KG1 (cell line): Measurements from ENCODE around the gene LYZL6.
"Not testable (repeated sequence)": the region's sequence is repeated elsewhere in the genome, so short reads cannot be mapped to it uniquely, and the experiment has no call there.

Experiments
- DNase-seq: peaks from one replicate; lab custom pipeline; 2025; lab: John Stamatoyannopoulos, UW

Gene LYZL6

DNA sequence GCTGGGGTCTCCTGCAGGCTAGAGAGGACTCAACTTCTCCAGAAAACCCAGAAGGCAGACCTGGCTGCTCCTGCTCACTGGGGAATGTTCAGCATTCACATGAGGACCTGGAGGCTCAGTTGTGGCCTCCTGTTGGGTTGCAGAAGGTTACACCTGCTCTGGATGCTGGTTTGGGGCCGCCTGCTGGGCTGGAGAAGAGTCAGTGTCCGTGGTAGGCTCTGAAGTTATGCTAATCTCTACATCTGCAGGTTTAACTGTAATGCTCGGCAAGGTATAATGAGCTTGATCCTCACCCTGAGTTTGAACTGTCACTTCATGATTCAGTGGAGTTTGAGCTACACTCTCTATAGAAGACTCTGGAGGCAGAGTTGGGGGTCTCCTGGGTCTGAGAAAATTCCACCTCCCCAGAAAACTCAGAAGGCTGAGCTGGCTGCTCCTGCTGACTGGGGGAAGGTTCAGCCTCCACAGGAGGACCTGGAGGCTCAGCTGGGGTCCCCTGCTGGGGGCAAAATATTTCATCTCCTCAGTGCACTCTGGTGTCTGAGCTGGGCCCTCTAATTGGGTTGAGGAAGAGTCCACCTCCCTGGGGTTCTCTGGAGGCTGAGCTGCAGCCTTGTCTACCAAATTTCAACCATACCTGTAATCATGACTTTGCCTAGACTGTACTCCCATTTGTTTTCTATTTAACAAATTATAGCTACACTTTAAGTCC, 36.4 kb downstream of the LYZL6 start:
- no peak for DNase-seq

GRCh38 chr17:35906191-35906925, 37.2 kb downstream of the LYZL6 start:
- no peak for DNase-seq

DNA sequence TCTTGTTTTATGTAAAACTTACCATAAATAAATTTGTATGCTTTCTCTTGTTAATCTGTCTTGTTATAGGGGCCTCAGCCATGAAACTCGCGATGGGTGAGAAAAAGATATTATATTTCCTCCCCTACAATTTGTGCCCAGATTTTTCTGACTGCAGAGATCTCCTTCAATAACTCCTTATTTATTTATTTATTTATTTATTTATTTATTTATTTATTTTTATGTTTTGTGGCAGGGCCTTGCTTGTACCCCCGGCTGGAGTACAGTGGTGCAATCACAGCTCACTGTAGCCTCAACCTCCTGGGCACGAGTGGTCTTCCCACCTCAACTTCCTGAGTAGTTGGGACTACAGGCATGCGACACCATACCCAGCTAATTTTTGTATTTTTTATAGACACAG, 40.1 kb downstream of the LYZL6 start:
- DNase-seq: no peak

DNA sequence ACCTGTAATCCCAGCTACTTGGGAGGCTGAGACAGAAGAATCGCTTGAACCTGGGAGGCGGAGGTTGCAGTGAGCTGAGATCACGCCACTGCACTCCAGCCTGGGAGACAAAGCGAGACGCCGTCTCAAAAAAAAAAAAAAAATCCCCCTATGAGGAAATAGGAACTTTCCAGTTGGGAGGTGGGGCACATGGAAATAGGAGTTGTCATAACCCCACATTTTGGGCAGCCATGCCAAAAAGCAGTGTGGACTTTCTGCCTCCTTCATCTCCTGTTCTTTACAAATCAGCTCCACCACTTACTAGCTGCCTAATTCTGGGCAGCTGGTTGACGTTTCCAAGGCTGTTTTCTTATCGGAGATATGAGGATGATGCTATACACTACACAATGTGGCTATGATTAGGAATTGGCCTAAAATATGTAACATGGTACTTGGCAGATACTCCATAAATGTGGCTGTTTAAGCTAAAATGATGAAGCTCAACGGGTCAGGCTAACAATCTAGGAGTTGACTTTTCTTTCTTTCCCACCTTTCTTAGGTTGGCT, 41.8 kb downstream of the LYZL6 start:
- DNase-seq: no peak

GRCh38 chr17:35900708-35901480, 42.6 kb downstream of the LYZL6 start:
- DNase-seq: no peak

DNA sequence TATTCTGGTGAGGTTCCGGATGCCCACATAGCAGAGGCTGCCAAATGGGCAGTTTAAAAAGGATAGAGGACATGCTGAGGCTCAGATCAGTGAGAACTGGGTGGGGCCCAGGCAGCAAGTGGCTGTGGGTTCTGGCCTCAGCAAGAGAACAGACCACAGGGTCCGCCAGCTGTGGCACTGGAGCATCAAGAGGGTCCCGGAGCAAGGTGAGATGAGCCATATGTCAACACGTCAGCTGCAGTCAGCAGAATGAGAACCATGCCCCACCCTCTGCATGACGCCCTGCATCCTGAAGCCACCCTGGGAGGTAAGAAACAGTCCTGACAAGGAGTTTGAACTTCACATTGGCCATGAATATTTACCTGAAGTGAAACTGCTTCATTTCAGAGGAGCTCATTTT, 43.2 kb downstream of the LYZL6 start:
- no peak for DNase-seq

GRCh38 chr17:35898283-35899070, 45.0 kb downstream of the LYZL6 start:
- DNase-seq: peak; percentile 28

- DNase-seq: not testable (repeated sequence)
These were observed 45.7 kb downstream of the LYZL6 start for GRCh38 chr17:35897772-35898171.

DNA sequence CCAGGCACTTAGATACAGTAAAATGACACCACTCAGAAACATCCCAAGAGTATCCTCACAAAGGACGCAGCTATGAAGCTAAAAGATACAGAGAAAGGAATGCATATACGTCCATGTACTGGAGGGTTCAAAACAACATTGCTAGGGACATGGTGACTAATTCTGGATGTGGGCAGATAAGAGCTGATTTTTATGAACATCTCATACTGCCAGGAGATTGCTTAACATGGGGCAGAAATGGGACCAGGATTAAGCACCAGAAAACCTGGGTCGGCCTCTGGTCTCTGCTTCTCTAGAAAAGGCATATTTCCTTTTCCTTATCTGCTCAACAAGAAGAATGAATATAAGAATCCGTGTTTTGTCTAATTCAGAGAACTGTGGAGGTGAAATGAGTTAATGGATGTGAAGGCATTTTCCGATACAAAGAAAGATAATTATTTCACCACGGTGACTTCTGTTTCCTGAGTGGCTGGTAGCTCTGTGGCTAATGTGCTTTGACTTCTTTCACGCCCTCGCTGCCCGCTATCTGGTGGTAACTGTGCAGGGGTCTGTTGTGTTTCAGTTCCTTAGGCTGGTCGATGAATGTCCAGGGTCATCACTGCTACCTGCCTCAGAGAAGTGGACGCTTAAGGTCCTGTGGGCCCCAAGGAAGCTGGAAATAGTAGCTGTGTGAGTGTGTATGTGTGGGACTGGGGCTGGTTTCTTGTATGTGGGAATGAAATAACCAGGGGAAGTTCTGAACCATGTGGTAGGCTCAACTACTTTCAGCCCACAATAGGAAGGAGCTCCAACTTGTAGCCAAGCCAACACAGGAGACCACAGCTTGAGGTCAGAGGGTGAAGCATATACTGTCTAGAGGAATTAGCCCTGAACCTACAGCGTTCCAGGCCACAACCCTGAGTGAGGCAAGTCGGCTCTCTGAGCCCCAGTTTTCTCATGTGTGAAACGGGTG, 47.6 kb downstream of the LYZL6 start:
- peak; percentile 93 for DNase-seq

DNA sequence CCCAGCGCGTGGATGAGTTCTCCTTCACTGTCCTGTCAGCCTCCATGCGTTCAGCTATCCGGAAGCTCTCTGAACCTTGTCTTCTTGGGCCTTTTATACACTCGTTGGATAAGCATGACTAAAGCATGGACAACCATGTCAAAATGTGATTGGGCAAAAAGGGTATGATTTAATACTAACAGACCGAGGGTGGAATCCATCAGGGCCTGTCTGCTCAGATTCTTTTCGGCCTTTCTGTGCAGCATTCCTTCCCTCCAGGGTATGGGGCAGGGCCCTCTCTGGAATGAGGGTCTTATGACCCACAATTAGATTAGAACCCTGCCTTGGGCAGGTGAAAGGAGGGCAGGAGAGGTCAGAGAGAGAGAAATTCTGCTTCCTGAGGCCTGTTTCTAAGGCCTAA, 49.3 kb downstream of the LYZL6 start:
- DNase-seq: no peak

- no peak for DNase-seq
These were observed 49.8 kb downstream of the LYZL6 start for GRCh38 chr17:35893751-35894150.

GRCh38 chr17:35892091-35893035, 51.1 kb downstream of the LYZL6 start:
- DNase-seq: no peak

DNA sequence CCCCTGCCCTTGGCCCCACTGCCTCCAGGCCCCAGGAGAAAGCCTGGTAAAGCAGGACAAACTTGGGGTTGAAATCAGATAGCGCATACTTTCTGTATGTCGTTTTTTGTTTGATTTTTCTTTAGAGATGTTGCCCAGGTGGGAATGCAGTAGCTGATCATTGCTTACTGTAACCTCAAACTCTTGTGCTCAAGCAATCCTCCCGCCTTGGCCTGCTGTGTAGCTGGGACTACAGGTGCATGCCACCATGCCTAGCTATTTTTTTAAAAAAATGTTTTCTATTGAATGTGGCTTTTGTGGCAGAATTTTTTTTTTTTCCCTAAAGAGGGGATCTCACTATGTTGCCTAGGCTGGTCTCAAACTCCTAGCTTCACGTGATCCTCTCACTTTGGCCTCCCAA, 52.2 kb downstream of the LYZL6 start:
- DNase-seq: no peak

- DNase-seq: no peak
These were observed 52.7 kb downstream of the LYZL6 start for GRCh38 chr17:35890774-35891155.

DNA sequence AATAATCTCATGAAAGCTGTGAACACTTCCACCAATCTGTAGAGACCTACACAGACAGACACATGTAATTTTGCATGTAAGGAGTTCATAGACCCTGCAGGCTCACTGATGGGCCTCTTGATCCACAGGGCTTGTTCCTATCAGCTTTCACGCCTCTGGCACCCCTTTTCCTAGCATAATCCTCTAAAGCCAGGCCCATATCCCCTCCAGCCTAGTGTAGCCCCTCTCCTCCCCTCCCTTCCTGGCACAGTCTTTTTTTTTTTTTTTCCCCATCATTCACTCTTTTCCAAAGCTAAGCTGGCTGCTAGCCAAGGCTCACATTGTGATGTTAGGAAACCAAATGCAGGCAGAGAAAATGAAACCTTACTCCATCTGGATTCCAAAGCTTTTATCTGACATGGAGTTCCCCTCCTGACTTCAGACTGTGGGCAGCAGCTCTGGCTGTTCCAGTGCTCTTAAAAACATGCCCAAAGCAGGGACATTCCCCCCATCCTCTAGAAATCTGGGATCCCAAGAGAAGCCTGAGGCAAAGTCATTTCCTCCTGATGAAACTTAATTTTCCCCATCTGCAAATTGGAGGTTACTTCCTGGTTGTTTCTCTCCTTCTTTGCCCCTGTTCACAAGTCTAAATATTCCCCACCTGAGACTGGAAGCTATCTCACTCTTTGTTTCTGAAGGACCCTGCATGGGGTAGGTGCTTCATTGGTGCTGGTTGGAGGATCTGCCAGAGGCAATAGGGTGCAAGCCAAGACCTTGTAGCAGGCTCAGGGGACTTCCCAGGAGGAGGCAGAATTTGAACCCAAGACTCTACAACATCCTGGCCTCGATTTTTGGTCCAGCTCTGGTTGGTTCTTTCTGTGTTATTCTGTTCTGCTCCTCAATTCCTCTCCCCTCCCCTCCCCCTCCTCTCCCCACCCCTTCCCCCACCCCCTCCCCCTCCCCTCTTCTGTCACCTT, 53.4 kb downstream of the LYZL6 start:
- no peak for DNase-seq

GRCh38 chr17:35889241-35889640, 54.3 kb downstream of the LYZL6 start:
- DNase-seq: no peak
